HCT116 (cell line): Measurements from ENCODE around the gene SLC22A23. TPM values are rescaled to one million over a fixed set of nuclear protein-coding genes. Genes with fewer than 3 reads are reported as not detected.

Source experiments
- ATAC-seq: fragments of 200-7000 bp; cut with Tn5 transposase; 2 replicates; pipeline ENCODE4 v1.9.1; 2020; ENCODE audit warnings: mild to moderate bottlenecking, moderate library complexity
- BruUV-seq: library from RNA; stranded (reverse); fragments of 400-500 nt; replicated peaks from 2 replicates; lab custom pipeline; 2021; lab: Mats Ljungman, UMichigan
- CTCF ChIA-PET: fragments of 300-600 bp; sonication (Branson Sonifier 250); formaldehyde crosslinking; loops from one replicate; lab custom pipeline; 2021; ENCODE audit warnings: antibody characterized with exemption; lab: Charles Lee
- POLR2A ChIA-PET: fragments of 300-600, 350-600 bp; sonication (Branson Sonifier 250); formaldehyde crosslinking; loops from one replicate; lab custom pipeline; 2021; ENCODE audit warnings: antibody characterized with exemption; lab: Charles Lee
- RAD21 ChIA-PET, 2 experiments: fragments of 300-600 bp; sonication (Branson Sonifier 250); formaldehyde crosslinking; loops; one replicate each; lab custom pipeline; 2023; ENCODE audit warnings: low total read pairs in 2 of 2; ENCODE audit not compliant: uncharacterized antibody in 2 of 2, unreplicated experiment in 2 of 2, low non-redundant PET in 1 of 2; lab: Charles Lee
- DNase-seq: peaks from one replicate; pipeline ENCODE4 v3.0.0-alpha.2; 2010; ENCODE audit warnings: low read depth, low spot score
- H2AFZ ChIP-seq: fragments of 200-600 bp; shearing (Covaris generic), sonication (generic); 2 replicates; pipeline ENCODE4 v1.6.1; 2017; ENCODE audit warnings: low read depth, mixed run types, mixed read lengths, antibody characterized with exemption, low read length; ENCODE audit not compliant: poor library complexity, severe bottlenecking
- H3K27ac ChIP-seq: 2 replicates; pipeline ENCODE4 v1.5.1; 2012; ENCODE audit warnings: low read depth, low read length
- H3K27me3 ChIP-seq: fragments of 200-600 bp; sonication (generic); 2 replicates; pipeline ENCODE4 v1.6.1; 2016; ENCODE audit warnings: mixed run types, low read length, mixed read lengths; ENCODE audit not compliant: insufficient read depth
- H3K36me3 ChIP-seq, 2 experiments: fragments of 200-500 bp in 1 of 2; fragments of 200-600 bp in 1 of 2; sonication (Bioruptor generic) in 1 of 2; sonication (generic) in 1 of 2; 2 replicates each; pipeline versions ENCODE4 v1.5.1 to v1.6.1; 2014 to 2016; ENCODE audit warnings: low read length in 2 of 2, inconsistent platforms in 1 of 2, mixed read lengths in 1 of 2, mixed run types in 1 of 2; ENCODE audit not compliant: insufficient read depth in 2 of 2, control insufficient read depth in 1 of 2
- H3K4me1 ChIP-seq, 2 experiments: fragments of 200-600 bp in 1 of 2; sonication (generic) in 1 of 2; 2 replicates each; pipeline versions ENCODE4 v1.5.1 to v1.6.1; 2012 to 2017; ENCODE audit warnings: low read length in 2 of 2, inconsistent platforms in 1 of 2, mild to moderate bottlenecking in 1 of 2, mixed read lengths in 1 of 2, mixed run types in 1 of 2, moderate library complexity in 1 of 2; ENCODE audit not compliant: insufficient read depth in 2 of 2, control insufficient read depth in 1 of 2
- H3K4me2 ChIP-seq: fragments of 200-600 bp; sonication (generic); 2 replicates; pipeline ENCODE4 v1.6.1; 2017; ENCODE audit warnings: mixed run types, low read length, mixed read lengths
- H3K4me3 ChIP-seq, 2 experiments: fragments of 200-600 bp in 1 of 2; sonication (generic) in 1 of 2; replicated peaks in 1 of 2; 2 replicates each; pipeline ENCODE4 v1.5.1; 2011 to 2016; ENCODE audit warnings: low read length in 2 of 2, control low read depth in 1 of 2, low read depth in 1 of 2, mild to moderate bottlenecking in 1 of 2, mixed read lengths in 1 of 2, mixed run types in 1 of 2
- H3K79me2 ChIP-seq: fragments of 200-600 bp; sonication (generic); 2 replicates; pipeline ENCODE4 v1.6.1; 2017; ENCODE audit warnings: mild to moderate bottlenecking, mixed run types, low read length, moderate library complexity, mixed read lengths; ENCODE audit not compliant: insufficient read depth
- H3K9ac ChIP-seq: fragments of 200-600 bp; sonication (generic); 2 replicates; pipeline ENCODE4 v1.6.1; 2016; ENCODE audit warnings: low read length, mixed read lengths
- H3K9me2 ChIP-seq: fragments of 200-600 bp; sonication (generic), shearing (Covaris generic); 2 replicates; pipeline ENCODE4 v1.6.1; 2017; ENCODE audit warnings: mixed run types, mild to moderate bottlenecking, moderate library complexity; ENCODE audit not compliant: insufficient read depth
- H3K9me3 ChIP-seq, 2 experiments: fragments of 200-500 bp in 1 of 2; fragments of 200-600 bp in 1 of 2; sonication (Bioruptor generic) in 1 of 2; sonication (generic) in 1 of 2; 2 replicates each; pipeline ENCODE4 v1.6.1; 2014 to 2017; ENCODE audit warnings: low read length in 2 of 2, mixed read lengths in 2 of 2, inconsistent platforms in 1 of 2, low read depth in 1 of 2, mild to moderate bottlenecking in 1 of 2, mixed run types in 1 of 2, moderate library complexity in 1 of 2; ENCODE audit not compliant: control insufficient read depth in 1 of 2, insufficient read depth in 1 of 2
- H4K20me1 ChIP-seq: fragments of 200-600 bp; sonication (generic), shearing (Covaris generic); 2 replicates; pipeline ENCODE4 v1.6.1; 2017; ENCODE audit warnings: mixed run types, mild to moderate bottlenecking, moderate library complexity; ENCODE audit not compliant: insufficient read depth
- CBX3 ChIP-seq: IDR thresholded peaks from 2 replicates; pipeline ENCODE4 v1.6.1; 2012; ENCODE audit warnings: low read depth
- CEBPB ChIP-seq: IDR thresholded peaks from 2 replicates; pipeline ENCODE4 v1.6.1; 2012; ENCODE audit warnings: low read depth
- CTCF ChIP-seq, 3 experiments: fragments of 200-600 bp in 1 of 3; sonication (generic) in 1 of 3; IDR thresholded peaks in 2 of 3; conservative IDR thresholded peaks in 1 of 3; 2 replicates each; pipeline ENCODE4 v1.5.1; 2012 to 2017; ENCODE audit warnings: low read depth in 2 of 3, low read length in 2 of 3, antibody characterized with exemption in 1 of 3, borderline replicate concordance in 1 of 3, control low read depth in 1 of 3, mild to moderate bottlenecking in 1 of 3, mixed read lengths in 1 of 3, mixed run types in 1 of 3, moderate library complexity in 1 of 3; ENCODE audit not compliant: insufficient read depth in 1 of 3
- EGR1 ChIP-seq: IDR thresholded peaks from 2 replicates; pipeline ENCODE4 v1.6.1; 2012; ENCODE audit warnings: low read depth
- EZH2 ChIP-seq: fragments of 200-600 bp; sonication (generic); IDR thresholded peaks from 2 replicates; pipeline ENCODE4 v1.6.1; 2017; ENCODE audit warnings: antibody characterized with exemption, mixed run types
- FOSL1 ChIP-seq: IDR thresholded peaks from 2 replicates; pipeline ENCODE4 v1.6.1; 2012; ENCODE audit warnings: low read depth
- JUND ChIP-seq: IDR thresholded peaks from 2 replicates; pipeline ENCODE4 v1.6.1; 2012
- MAX ChIP-seq: IDR thresholded peaks from 2 replicates; pipeline ENCODE4 v1.6.1; 2012
- POLR2A ChIP-seq: IDR thresholded peaks from 2 replicates; pipeline ENCODE4 v1.7.0; 2011; ENCODE audit warnings: borderline replicate concordance; ENCODE audit not compliant: insufficient read depth, insufficient read length; ENCODE audit errors: extremely low read depth
- POLR2AphosphoS5 ChIP-seq: IDR thresholded peaks from 2 replicates; pipeline ENCODE4 v1.6.1; 2011; ENCODE audit warnings: mild to moderate bottlenecking, low read depth, low read length, moderate library complexity
- RAD21 ChIP-seq: IDR thresholded peaks from 2 replicates; pipeline ENCODE4 v1.6.1; 2012; ENCODE audit warnings: low read depth, mild to moderate bottlenecking
- SIN3A ChIP-seq: IDR thresholded peaks from 2 replicates; pipeline ENCODE4 v1.6.1; 2012; ENCODE audit warnings: low read depth
- SP1 ChIP-seq: IDR thresholded peaks from 2 replicates; pipeline ENCODE4 v1.6.1; 2012; ENCODE audit warnings: low read depth
- SRF ChIP-seq: IDR thresholded peaks from 2 replicates; pipeline ENCODE4 v1.6.1; 2012; ENCODE audit warnings: low read depth
- intact Hi-C: fragments of 100-400 bp; cut with micrococcal nuclease; formaldehyde crosslinking; loops from 2 replicates; pipeline ENCODE4 v1.10.0; 2022
- total RNA-seq: library from RNA; stranded (reverse); gene quantifications from one replicate; pipeline ENCODE4 v1.2.1, GENCODE V29; 2021; ENCODE audit not compliant: unreplicated experiment

Gene SLC22A23
- total RNA-seq, 1 experiment from 2014 or later: 11.5 TPM

GRCh38 chr6:3328145-3328544, 128.7 kb downstream of the SLC22A23 start:
- intact Hi-C loops: no loop called here
- ChIA-PET POLR2A (no interaction called here), RAD21 (no interaction called here), CTCF (no interaction called here)
- H3K9ac ChIP-seq: no peak overlapping the region
- TF ChIP-seq RAD21 (no peak), CTCF (IDR thresholded peaks at IDR 0.05 in 2 of 3, conservative IDR thresholded peaks at IDR 0.05 in 1 of 3; ENCODE audit: borderline replicate concordance in 1 of 3, insufficient read depth in 1 of 3, low read depth in 2 of 3, low read length in 2 of 3) (no peak), POLR2AphosphoS5 (no peak), CEBPB (no peak), FOSL1 (no peak), EZH2 (no peak)
- H3K27ac ChIP-seq: no peak overlapping the region
- no TSS peak for BruUV-seq
- H3K9me2 ChIP-seq: no peaks in the 10 kb centered on the region
- H3K36me3 ChIP-seq: no peaks in the 10 kb centered on the region
- H3K4me3 ChIP-seq: no peak overlapping the region
- no peak for DNase-seq
- H3K79me2 ChIP-seq: no peaks in the 10 kb centered on the region
- H3K27me3 ChIP-seq: no peaks in the 10 kb centered on the region
- no peaks in the 10 kb centered on the region for H4K20me1 ChIP-seq
- H3K4me2 ChIP-seq: no peak overlapping the region
- no peak overlapping the region for H2AFZ ChIP-seq
- no peak for ATAC-seq
- no peaks in the 10 kb centered on the region for H3K9me3 ChIP-seq
- peaks cover 0 to 10% of the 10 kb centered on the region in 2 experiments; a peak in 1 of 4 replicates for H3K4me1 ChIP-seq

GRCh38 chr6:3327403-3327802, 129.4 kb downstream of the SLC22A23 start:
- Histone ChIP-seq H3K9me2 (no peaks in the 10 kb centered on the region), H2AFZ (no peak overlapping the region), H3K9me3 (no peaks in the 10 kb centered on the region), H3K4me1 (peaks cover 0 to 10% of the 10 kb centered on the region in 2 experiments; a peak in 1 of 4 replicates), H3K36me3 (no peaks in the 10 kb centered on the region), H3K79me2 (no peaks in the 10 kb centered on the region), H3K27ac (no peak overlapping the region), H3K4me3 (no peak overlapping the region), H4K20me1 (no peaks in the 10 kb centered on the region), H3K27me3 (no peaks in the 10 kb centered on the region), H3K9ac (no peak overlapping the region), H3K4me2 (no peak overlapping the region)
- BruUV-seq: no TSS peak
- DNase-seq (no peak), ATAC-seq (no peak)
- no peak for TF ChIP-seq EZH2
- TF ChIP-seq SIN3A: no peak
- no peak for TF ChIP-seq SP1
- TF ChIP-seq EGR1: no peak
- no peak for TF ChIP-seq CEBPB
- no peak for TF ChIP-seq MAX
- no peak for TF ChIP-seq SRF
- no peak for TF ChIP-seq RAD21
- TF ChIP-seq JUND: no peak
- no peak for TF ChIP-seq CBX3
- TF ChIP-seq POLR2A: no peak
- POLR2A ChIA-PET: no interaction called here
- intact Hi-C loops: no loop called here
- RAD21 ChIA-PET: no interaction called here
- CTCF ChIA-PET: no interaction called here
